Measurements from ENCODE around the gene HNRNPU. TPM values are rescaled to one million over a fixed set of nuclear protein-coding genes. Genes with fewer than 3 reads are reported as not detected.

Gene HNRNPU
- total and polyA plus RNA-seq, 5 donors from 2014 or later: 169 to 523 (median 226) TPM

DNA sequence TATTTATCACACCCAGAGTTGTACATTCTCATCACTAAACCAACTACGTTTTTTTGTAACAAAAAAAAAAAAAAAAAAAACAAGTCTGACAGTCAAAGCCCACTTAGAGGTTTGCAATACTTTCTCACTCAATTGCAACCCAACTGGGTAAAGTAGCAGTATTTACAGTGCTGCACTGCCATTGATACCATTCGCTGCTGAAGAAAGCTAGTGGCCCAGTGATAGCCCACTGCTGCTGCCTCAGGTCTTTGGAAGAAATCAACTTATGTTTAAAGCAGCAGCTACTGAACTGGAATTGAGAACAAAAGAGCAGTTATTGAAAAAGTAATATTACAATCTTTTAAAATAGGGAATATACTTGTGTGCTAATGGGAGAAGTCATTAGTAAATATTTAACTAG lies 2.7 kb downstream of the HNRNPU start:
- Histone ChIP-seq H3K36me3 (ENCODE audit: control insufficient read depth, insufficient read depth, low read length) (peaks cover 53% of the 10 kb centered on the region), H3K27ac (ENCODE audit: insufficient read depth, low read length, poor library complexity, severe bottlenecking) (peak overlapping the region; percentile 100), H3K4me1 (ENCODE audit: control insufficient read depth, insufficient read depth, low read length, poor library complexity, severe bottlenecking) (peaks cover 66% of the 10 kb centered on the region), H3K27me3 (ENCODE audit: control insufficient read depth, insufficient read depth, low read length) (no peaks in the 10 kb centered on the region), H3K9me3 (ENCODE audit: control insufficient read depth in 2 of 2, low read length in 2 of 2) (no peaks in the 10 kb centered on the region), H3K4me3 (ENCODE audit: low read depth, low read length) (peak overlapping the region; percentile 99)
- DNase-seq (no peak), ATAC-seq (ENCODE audit: low read depth in 2 of 2) (no peak)
- peaks cover 48% of the 10 kb centered on the region for H3K36me3 Mint-ChIP-seq
- H3K9me3 Mint-ChIP-seq: peaks cover 0 to 6% (median 0%) of the 10 kb centered on the region in 7 donors
- H3K4me1 Mint-ChIP-seq: peaks cover 40 to 74% (median 51%) of the 10 kb centered on the region in 4 donors
- H3K4me3 Mint-ChIP-seq: peak overlapping the region; percentile 94 to 99 (median 96)
- peak overlapping the region in 2 of 3 donors; percentile 83 to 99 for H3K27ac Mint-ChIP-seq
- H3K27me3 Mint-ChIP-seq: peaks cover 24% of the 10 kb centered on the region

DNA sequence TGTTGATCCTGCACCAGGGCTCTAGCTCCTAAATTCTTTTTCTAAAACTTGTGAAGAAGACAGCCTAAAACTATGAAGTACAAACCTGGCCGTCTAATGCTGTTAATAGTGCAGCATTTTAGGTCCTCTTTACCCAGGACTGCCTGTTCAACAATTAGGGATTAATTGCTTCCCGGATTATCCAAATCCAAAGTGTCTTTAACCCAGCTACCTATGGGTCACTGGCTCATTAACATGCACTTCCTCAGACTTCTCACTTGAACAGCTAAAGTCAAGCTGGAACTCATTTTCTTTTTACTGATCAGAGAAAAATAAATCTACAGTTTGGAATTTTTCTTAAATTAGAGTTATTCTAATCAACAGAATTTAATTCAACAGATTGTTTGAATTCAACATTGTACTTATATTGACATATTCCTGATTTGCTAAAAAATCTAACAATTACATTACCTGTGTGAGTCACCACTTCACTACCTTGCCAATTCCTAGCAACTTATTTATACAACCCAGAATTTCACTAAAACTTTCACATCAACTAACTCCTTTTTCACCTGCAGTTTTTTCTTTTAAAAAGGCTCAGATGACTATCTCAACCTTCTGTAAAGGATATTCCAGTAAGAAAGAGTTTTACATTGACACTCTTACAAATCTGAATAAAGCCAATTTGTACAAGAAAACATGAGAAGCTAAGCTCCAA lies 3.3 kb downstream of the HNRNPU start:
- Mint-ChIP-seq H3K27me3 (peaks cover 24% of the 10 kb centered on the region), H3K9me3 (peaks cover 0 to 6% (median 0%) of the 10 kb centered on the region in 7 donors), H3K27ac (peak overlapping the region; percentile 83 to 99 (median 88)), H3K36me3 (peaks cover 53% of the 10 kb centered on the region), H3K4me1 (peaks cover 41 to 77% (median 55%) of the 10 kb centered on the region in 4 donors), H3K4me3 (peak overlapping the region; percentile 94 to 99 (median 96))
- Histone ChIP-seq H3K36me3 (ENCODE audit: control insufficient read depth, insufficient read depth, low read length) (peaks cover 60% of the 10 kb centered on the region), H3K4me3 (ENCODE audit: low read depth, low read length) (peak overlapping the region; percentile 99), H3K27me3 (ENCODE audit: control insufficient read depth, insufficient read depth, low read length) (no peaks in the 10 kb centered on the region), H3K9me3 (ENCODE audit: control insufficient read depth in 2 of 2, low read length in 2 of 2) (no peaks in the 10 kb centered on the region), H3K27ac (ENCODE audit: insufficient read depth, low read length, poor library complexity, severe bottlenecking) (peak overlapping the region; percentile 100), H3K4me1 (ENCODE audit: control insufficient read depth, insufficient read depth, low read length, poor library complexity, severe bottlenecking) (peaks cover 72% of the 10 kb centered on the region)
- no peak for DNase-seq
- no peak for ATAC-seq (ENCODE audit: low read depth in 2 of 2)

DNA sequence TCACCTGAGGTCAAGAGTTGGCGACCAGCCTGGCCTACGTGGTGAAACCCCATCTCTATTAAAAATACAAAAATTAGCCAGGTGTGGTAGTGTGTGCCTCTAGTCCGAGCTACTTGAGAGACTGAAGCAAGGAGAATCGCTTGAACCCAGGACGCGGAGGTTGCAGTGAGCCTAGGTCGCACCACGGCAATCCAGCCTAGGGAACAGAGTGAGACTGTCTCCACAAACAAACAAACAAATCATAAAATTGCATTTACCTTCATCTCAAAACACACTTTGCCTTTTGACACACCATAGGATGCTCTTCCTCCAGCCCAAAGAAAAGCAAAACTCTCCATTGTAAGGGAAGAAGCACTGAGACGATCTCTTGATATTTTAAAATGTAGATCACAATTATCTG lies 4.3 kb downstream of the HNRNPU start:
- H3K9me3 Mint-ChIP-seq: peaks cover 0 to 6% (median 0%) of the 10 kb centered on the region in 7 donors
- peak overlapping the region; percentile 94 to 99 (median 96) for H3K4me3 Mint-ChIP-seq
- H3K4me1 ChIP-seq (ENCODE audit: control insufficient read depth, insufficient read depth, low read length, poor library complexity, severe bottlenecking): peaks cover 77% of the 10 kb centered on the region
- H3K9me3 ChIP-seq (ENCODE audit: control insufficient read depth in 2 of 2, low read length in 2 of 2): no peaks in the 10 kb centered on the region
- H3K4me1 Mint-ChIP-seq: peaks cover 47 to 77% (median 63%) of the 10 kb centered on the region in 4 donors
- peaks cover 69% of the 10 kb centered on the region for H3K36me3 ChIP-seq (ENCODE audit: control insufficient read depth, insufficient read depth, low read length)
- DNase-seq (no peak), ATAC-seq (ENCODE audit: low read depth in 2 of 2) (no peak)
- H3K36me3 Mint-ChIP-seq: peaks cover 62% of the 10 kb centered on the region
- H3K4me3 ChIP-seq (ENCODE audit: low read depth, low read length): peak overlapping the region; percentile 99
- peak overlapping the region; percentile 49 to 99 (median 80) for H3K27ac Mint-ChIP-seq
- no peaks in the 10 kb centered on the region for H3K27me3 ChIP-seq (ENCODE audit: control insufficient read depth, insufficient read depth, low read length)
- H3K27me3 Mint-ChIP-seq: peaks cover 24% of the 10 kb centered on the region
- H3K27ac ChIP-seq (ENCODE audit: insufficient read depth, low read length, poor library complexity, severe bottlenecking): peak overlapping the region; percentile 100

DNA sequence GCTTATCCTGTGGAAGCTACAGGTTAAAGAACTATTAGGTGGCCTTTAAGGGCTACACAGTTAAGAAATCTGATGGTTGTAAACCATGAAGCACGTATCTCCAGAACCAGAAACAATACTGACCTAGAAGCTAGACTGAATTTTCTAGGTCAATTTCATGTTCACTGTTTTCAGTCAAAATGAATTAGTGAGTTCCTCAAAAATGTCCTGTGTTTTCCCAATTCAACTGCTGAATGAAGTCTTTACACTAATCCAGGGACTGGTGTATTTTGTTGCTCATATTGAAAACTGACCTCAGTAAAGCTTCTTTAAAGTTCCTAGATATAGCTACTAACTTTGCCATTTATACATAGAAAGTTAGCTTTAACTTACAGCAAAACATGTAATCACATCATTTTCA lies 6.0 kb downstream of the HNRNPU start:
- Mint-ChIP-seq H3K27me3 (peaks cover 9% of the 10 kb centered on the region), H3K27ac (peak overlapping the region; percentile 18 to 78 (median 63)), H3K36me3 (peaks cover 73% of the 10 kb centered on the region)

DNA sequence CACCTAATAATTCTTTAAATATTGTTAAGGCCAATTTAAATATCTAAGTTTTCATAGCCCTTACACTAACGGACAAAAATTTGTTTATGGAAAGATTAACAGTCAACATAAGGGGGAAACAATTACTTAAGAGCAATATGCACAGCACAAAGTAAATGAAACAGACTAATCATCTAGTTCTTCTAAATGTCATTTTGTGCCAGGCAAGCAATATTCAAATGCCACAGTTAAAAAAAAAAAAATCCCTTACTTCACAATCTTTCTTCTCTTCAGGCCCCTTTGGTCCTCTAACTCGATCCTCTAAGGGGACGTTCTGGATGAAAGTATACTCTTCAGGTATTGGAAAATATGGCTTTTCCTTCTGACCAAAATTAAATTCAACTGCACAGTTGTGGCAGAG lies 6.6 kb downstream of the HNRNPU start:
- H3K27me3 ChIP-seq (ENCODE audit: control insufficient read depth, insufficient read depth, low read length): no peaks in the 10 kb centered on the region
- H3K27ac ChIP-seq (ENCODE audit: insufficient read depth, low read length, poor library complexity, severe bottlenecking): peak overlapping the region; percentile 45
- H3K27me3 Mint-ChIP-seq: peaks cover 8% of the 10 kb centered on the region
- ATAC-seq (ENCODE audit: low read depth in 2 of 2) (no peak), DNase-seq (no peak)
- H3K4me3 ChIP-seq (ENCODE audit: low read depth, low read length): peak overlapping the region; percentile 99
- H3K36me3 ChIP-seq (ENCODE audit: control insufficient read depth, insufficient read depth, low read length): peaks cover 90% of the 10 kb centered on the region
- peaks cover 73% of the 10 kb centered on the region for H3K36me3 Mint-ChIP-seq
- H3K4me1 Mint-ChIP-seq: peaks cover 59 to 94% (median 78%) of the 10 kb centered on the region in 4 donors
- no peaks in the 10 kb centered on the region for H3K9me3 ChIP-seq (ENCODE audit: control insufficient read depth in 2 of 2, low read length in 2 of 2)
- H3K4me1 ChIP-seq (ENCODE audit: control insufficient read depth, insufficient read depth, low read length, poor library complexity, severe bottlenecking): peaks cover 96% of the 10 kb centered on the region
- peak overlapping the region in 3 of 4 donors; percentile 26 to 51 (median 47) for H3K4me3 Mint-ChIP-seq
- peaks cover 0 to 3% (median 0%) of the 10 kb centered on the region in 7 donors for H3K9me3 Mint-ChIP-seq
- H3K27ac Mint-ChIP-seq: peak overlapping the region in 2 of 3 donors; percentile 63 to 78

More for the DNA sequence above, 6.0 kb downstream of the HNRNPU start:
- Mint-ChIP-seq H3K9me3 (peaks cover 0 to 4% (median 0%) of the 10 kb centered on the region in 7 donors), H3K4me1 (peaks cover 59 to 90% (median 78%) of the 10 kb centered on the region in 4 donors), H3K4me3 (peak overlapping the region in 2 of 4 donors; percentile 51 to 73)
- DNase-seq: no peak
- Histone ChIP-seq H3K4me3 (ENCODE audit: low read depth, low read length) (peak overlapping the region; percentile 99), H3K27ac (ENCODE audit: insufficient read depth, low read length, poor library complexity, severe bottlenecking) (peak overlapping the region; percentile 45), H3K36me3 (ENCODE audit: control insufficient read depth, insufficient read depth, low read length) (peaks cover 84% of the 10 kb centered on the region), H3K4me1 (ENCODE audit: control insufficient read depth, insufficient read depth, low read length, poor library complexity, severe bottlenecking) (peaks cover 90% of the 10 kb centered on the region), H3K27me3 (ENCODE audit: control insufficient read depth, insufficient read depth, low read length) (no peaks in the 10 kb centered on the region), H3K9me3 (ENCODE audit: control insufficient read depth in 2 of 2, low read length in 2 of 2) (no peaks in the 10 kb centered on the region)
- no peak for ATAC-seq (ENCODE audit: low read depth in 2 of 2)

DNA sequence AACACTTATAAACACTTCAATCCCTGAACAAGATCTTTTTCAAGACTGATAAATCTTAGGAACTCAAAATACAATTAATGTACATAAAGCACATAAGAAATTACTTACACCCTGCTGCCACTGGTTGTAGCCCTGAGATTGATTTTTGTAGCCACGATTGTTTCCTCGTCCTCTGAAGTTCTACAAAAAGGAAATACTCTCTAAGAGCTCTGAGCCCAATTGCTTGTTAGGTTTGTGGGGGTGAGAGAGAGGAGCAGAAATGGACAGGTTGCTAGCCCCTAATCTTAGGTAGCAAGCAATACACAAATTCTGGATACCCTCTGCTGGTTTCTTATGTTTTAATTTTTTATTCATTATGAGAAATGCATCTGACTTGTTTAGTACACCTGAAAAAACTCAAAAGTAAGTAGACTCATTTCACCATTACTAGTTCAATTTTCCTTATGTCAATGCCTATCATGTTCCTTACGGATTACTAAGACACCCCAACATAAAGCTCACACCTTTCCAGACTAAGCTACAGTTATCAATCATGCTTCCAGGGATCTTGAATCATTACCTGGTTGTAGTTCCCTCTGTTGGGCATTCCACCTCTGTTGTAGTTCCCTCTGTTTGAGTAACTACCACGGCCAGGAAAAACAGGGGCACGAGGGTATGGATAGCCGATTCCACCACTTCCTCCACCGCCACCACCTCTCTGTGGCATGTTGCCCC lies 9.3 kb downstream of the HNRNPU start:
- H3K4me3 ChIP-seq (ENCODE audit: low read depth, low read length): peak overlapping the region; percentile 35
- H3K9me3 Mint-ChIP-seq: no peaks in the 10 kb centered on the region
- H3K4me1 Mint-ChIP-seq: peaks cover 65 to 95% (median 79%) of the 10 kb centered on the region in 4 donors
- peaks cover 76% of the 10 kb centered on the region for H3K4me1 ChIP-seq (ENCODE audit: control insufficient read depth, insufficient read depth, low read length, poor library complexity, severe bottlenecking)
- no peaks in the 10 kb centered on the region for H3K27me3 ChIP-seq (ENCODE audit: control insufficient read depth, insufficient read depth, low read length)
- ATAC-seq (ENCODE audit: low read depth in 2 of 2) (no peak), DNase-seq (peak in 1 of 3 donors; percentile 38)
- H3K27ac Mint-ChIP-seq: peak overlapping the region; percentile 64 to 88 (median 87)
- H3K36me3 Mint-ChIP-seq: peaks cover 65% of the 10 kb centered on the region
- peaks cover 94% of the 10 kb centered on the region for H3K36me3 ChIP-seq (ENCODE audit: control insufficient read depth, insufficient read depth, low read length)
- no peaks in the 10 kb centered on the region for H3K9me3 ChIP-seq (ENCODE audit: control insufficient read depth in 2 of 2, low read length in 2 of 2)
- H3K4me3 Mint-ChIP-seq: peak overlapping the region; percentile 66 to 87 (median 75)
- peak overlapping the region; percentile 62 for H3K27ac ChIP-seq (ENCODE audit: insufficient read depth, low read length, poor library complexity, severe bottlenecking)
- H3K27me3 Mint-ChIP-seq: no peaks in the 10 kb centered on the region

DNA sequence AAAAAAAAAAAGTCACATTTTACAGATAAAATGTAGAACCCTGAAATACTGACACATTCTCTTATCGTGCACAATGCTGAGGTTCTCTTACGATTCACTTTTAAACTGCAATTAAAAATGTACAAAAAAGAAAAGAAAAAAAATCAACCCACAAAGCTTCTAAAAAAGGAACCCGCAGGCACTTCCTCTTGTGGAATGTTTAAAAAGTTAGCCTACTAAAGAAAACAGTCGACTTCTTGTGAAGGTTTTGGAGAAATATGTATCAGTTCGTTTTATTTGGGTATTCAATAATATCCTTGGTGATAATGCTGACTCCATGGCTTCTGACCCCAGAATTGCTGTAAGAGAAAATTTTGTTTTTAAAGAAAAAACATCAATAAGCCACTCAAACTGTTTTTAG lies 10.2 kb downstream of the HNRNPU start:
- H3K27me3 ChIP-seq (ENCODE audit: control insufficient read depth, insufficient read depth, low read length): no peaks in the 10 kb centered on the region
- Mint-ChIP-seq H3K4me3 (peak overlapping the region; percentile 1 to 83 (median 48)), H3K27ac (peak overlapping the region; percentile 14 to 88 (median 78)), H3K9me3 (no peaks in the 10 kb centered on the region), H3K36me3 (peaks cover 60% of the 10 kb centered on the region), H3K27me3 (no peaks in the 10 kb centered on the region), H3K4me1 (peaks cover 63 to 96% (median 82%) of the 10 kb centered on the region in 4 donors)
- H3K4me1 ChIP-seq (ENCODE audit: control insufficient read depth, insufficient read depth, low read length, poor library complexity, severe bottlenecking): peaks cover 68% of the 10 kb centered on the region
- peak overlapping the region; percentile 62 for H3K27ac ChIP-seq (ENCODE audit: insufficient read depth, low read length, poor library complexity, severe bottlenecking)
- peak overlapping the region; percentile 29 for H3K4me3 ChIP-seq (ENCODE audit: low read depth, low read length)
- no peak for DNase-seq
- H3K36me3 ChIP-seq (ENCODE audit: control insufficient read depth, insufficient read depth, low read length): peaks cover 86% of the 10 kb centered on the region
- ATAC-seq (ENCODE audit: low read depth in 2 of 2): no peak
- H3K9me3 ChIP-seq (ENCODE audit: control insufficient read depth in 2 of 2, low read length in 2 of 2): no peaks in the 10 kb centered on the region

Data from CD4-positive, CD25-positive, alpha-beta regulatory T cell (primary cell).